GM21529 (cell line): ENCODE data around the gene ENG.

Experiments
- ATAC-seq: cut with Tn5 transposase; IDR thresholded peaks from one replicate; pipeline ENCODE4 v1.9.1; 2021; ENCODE audit not compliant: unreplicated experiment

Gene ENG

GRCh38 chr9:127778280-127779135, 76.0 kb downstream of the ENG start, which contains the start of gene SH2D3C:
SH2D3C (minus strand) TSS chr9:127778666; CDS start chr9:127778627, 39 bp downstream.
- ATAC-seq: peak; percentile 41

- ATAC-seq: no peak
Measured at GRCh38 chr9:127777368-127777980, 77.0 kb downstream of the ENG start.

GRCh38 chr9:127776924-127777289, 77.6 kb downstream of the ENG start:
- ATAC-seq: no peak

- ATAC-seq: peak; percentile 27
Measured at GRCh38 chr9:127776195-127776923, 78.1 kb downstream of the ENG start.

GRCh38 chr9:127773981-127774380, 80.5 kb downstream of the ENG start:
- no peak for ATAC-seq

GRCh38 chr9:127773272-127773671, 81.2 kb downstream of the ENG start:
- no peak for ATAC-seq

- no peak for ATAC-seq
Measured at GRCh38 chr9:127772603-127773002, 81.9 kb downstream of the ENG start.

GRCh38 chr9:127771570-127772189, 82.8 kb downstream of the ENG start:
- ATAC-seq: no peak

GRCh38 chr9:127770905-127771569, 83.4 kb downstream of the ENG start:
- peak; percentile 91 for ATAC-seq

- no peak for ATAC-seq
Measured at GRCh38 chr9:127770583-127770904, 83.9 kb downstream of the ENG start.

GRCh38 chr9:127769929-127770582, 84.4 kb downstream of the ENG start:
- no peak for ATAC-seq

GRCh38 chr9:127769101-127769500, 85.4 kb downstream of the ENG start:
- ATAC-seq: no peak

GRCh38 chr9:127768698-127769097, 85.8 kb downstream of the ENG start:
- ATAC-seq: no peak

- ATAC-seq: no peak
Measured at GRCh38 chr9:127767909-127768331, 86.5 kb downstream of the ENG start.

- ATAC-seq: no peak
Measured at GRCh38 chr9:127767410-127767809, 87.0 kb downstream of the ENG start.

- ATAC-seq: no peak
Measured at GRCh38 chr9:127765418-127765817, 89.0 kb downstream of the ENG start.
